Loucy (cell line): Measurements from ENCODE around the gene GRWD1.

Experiments used
- H2AFZ ChIP-seq: fragments of 200-600 bp; sonication (generic); 2 replicates; pipeline ENCODE4 v1.6.0; 2016; ENCODE audit warnings: antibody characterized with exemption, mild to moderate bottlenecking, low read length, moderate library complexity
- H3F3A ChIP-seq: fragments of 200-600 bp; 2 replicates; pipeline ENCODE4 v1.6.0; 2016; ENCODE audit warnings: antibody characterized with exemption, low read depth, mild to moderate bottlenecking
- H3K27me3 ChIP-seq: fragments of 200-600 bp; sonication (generic); 2 replicates; pipeline ENCODE4 v1.6.1; 2014; ENCODE audit warnings: low read length, mild to moderate bottlenecking; ENCODE audit not compliant: insufficient read depth, poor library complexity, severe bottlenecking
- H3K36me3 ChIP-seq: fragments of 200-600 bp; sonication (generic); 2 replicates; pipeline ENCODE4 v1.6.1; 2016; ENCODE audit warnings: low read length; ENCODE audit not compliant: insufficient read depth
- H3K4me1 ChIP-seq: fragments of 200-600 bp; sonication (generic); 2 replicates; pipeline ENCODE4 v1.5.1; 2014; ENCODE audit warnings: low read length, mild to moderate bottlenecking; ENCODE audit not compliant: insufficient read depth, poor library complexity, severe bottlenecking
- H3K4me2 ChIP-seq: fragments of 200-600 bp; sonication (generic); 2 replicates; pipeline ENCODE4 v1.6.0; 2014; ENCODE audit warnings: antibody characterized with exemption, low read length, low read depth, mild to moderate bottlenecking; ENCODE audit not compliant: poor library complexity, severe bottlenecking
- H3K4me3 ChIP-seq: fragments of 200-600 bp; sonication (generic); 2 replicates; pipeline ENCODE4 v1.5.1; 2014; ENCODE audit warnings: low read length, mild to moderate bottlenecking, mixed read lengths; ENCODE audit not compliant: poor library complexity, severe bottlenecking
- H3K79me2 ChIP-seq: fragments of 200-600 bp; sonication (generic); 2 replicates; pipeline ENCODE4 v1.6.1; 2014; ENCODE audit warnings: low read length; ENCODE audit not compliant: insufficient read depth
- H3K9ac ChIP-seq: fragments of 200-600 bp; sonication (generic); 2 replicates; pipeline ENCODE4 v1.6.0; 2014; ENCODE audit warnings: mild to moderate bottlenecking, low read depth, low read length, moderate library complexity; ENCODE audit not compliant: poor library complexity, severe bottlenecking
- H3K9me2 ChIP-seq: fragments of 200-600 bp; sonication (generic); replicated peaks from 2 replicates; pipeline ENCODE4 v1.6.1; 2016; ENCODE audit warnings: low read depth, low read length, mixed read lengths
- H3K9me3 ChIP-seq: fragments of 200-600 bp; sonication (generic); 2 replicates; pipeline ENCODE4 v1.6.1; 2014; ENCODE audit warnings: mild to moderate bottlenecking, antibody characterized with exemption, low read length, low read depth; ENCODE audit not compliant: insufficient read depth
- H4K20me1 ChIP-seq: fragments of 200-600 bp; sonication (generic); 2 replicates; pipeline ENCODE4 v1.6.0; 2014; ENCODE audit warnings: antibody characterized with exemption, low read length, mild to moderate bottlenecking; ENCODE audit not compliant: insufficient read depth, poor library complexity, severe bottlenecking
- CTCF ChIP-seq: fragments of 200-600 bp; sonication (generic); conservative IDR thresholded peaks from 2 replicates; pipeline ENCODE4 v1.5.1; 2014; ENCODE audit warnings: mild to moderate bottlenecking, antibody characterized with exemption, low read length
- EZH2phosphoT487 ChIP-seq: fragments of 200-600 bp; IDR thresholded peaks from 2 replicates; pipeline ENCODE4 v1.6.1; 2018; ENCODE audit warnings: antibody characterized with exemption, mild to moderate bottlenecking, moderate library complexity, borderline replicate concordance

The GRWD1 gene

DNA sequence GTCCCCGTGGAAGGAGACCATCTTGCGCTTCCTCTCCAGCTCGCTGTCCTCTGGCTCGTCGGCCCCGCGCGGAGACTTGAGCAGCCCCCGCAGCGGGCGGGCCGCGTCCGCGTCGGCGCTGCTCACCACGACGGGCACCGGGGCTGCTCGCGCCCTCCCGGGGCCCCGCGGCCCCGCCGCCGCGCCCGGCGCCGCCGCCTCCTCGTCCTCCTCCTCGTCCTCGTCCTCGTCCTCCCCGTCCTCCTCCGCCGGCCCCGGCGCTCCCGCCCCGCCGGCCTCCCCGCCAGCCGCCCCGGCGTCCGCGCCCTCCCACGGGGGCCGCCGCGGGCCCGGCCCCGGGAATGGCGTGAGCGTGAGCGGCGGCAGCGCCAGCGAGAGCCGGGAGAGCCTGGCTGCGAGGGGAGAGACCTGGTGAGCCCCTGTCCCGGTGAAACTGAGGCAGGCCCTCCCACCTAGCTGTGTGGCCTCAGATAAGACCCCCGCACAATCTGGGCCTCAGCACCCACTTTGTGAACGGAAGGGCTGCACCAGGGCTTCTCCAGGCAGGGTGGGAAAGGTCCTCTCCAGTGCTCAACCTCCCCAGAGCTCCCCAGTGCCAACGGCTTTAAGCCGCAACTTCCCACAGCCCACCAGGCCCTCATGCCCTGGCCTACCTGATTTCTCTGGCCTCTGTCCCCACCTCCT lies 48.1 kb downstream of the GRWD1 start:
- Histone ChIP-seq H2AFZ (no peak overlapping the region), H3K36me3 (no peaks in the 10 kb centered on the region), H3K4me3 (no peak overlapping the region), H3K9me2 (no peaks in the 10 kb centered on the region), H3K4me1 (peaks cover 18% of the 10 kb centered on the region), H3K27me3 (no peaks in the 10 kb centered on the region), H3F3A (no peaks in the 10 kb centered on the region), H3K4me2 (no peak overlapping the region), H4K20me1 (no peaks in the 10 kb centered on the region), H3K9ac (no peak overlapping the region), H3K9me3 (no peaks in the 10 kb centered on the region), H3K79me2 (no peaks in the 10 kb centered on the region)
- TF ChIP-seq CTCF = no peak
- TF ChIP-seq EZH2phosphoT487 = no peak

- Histone ChIP-seq H3K36me3 (no peaks in the 10 kb centered on the region), H3F3A (no peaks in the 10 kb centered on the region), H3K4me3 (peak overlapping the region; percentile 6), H3K9me3 (no peaks in the 10 kb centered on the region), H3K79me2 (no peaks in the 10 kb centered on the region), H3K4me1 (peaks cover 18% of the 10 kb centered on the region), H4K20me1 (no peaks in the 10 kb centered on the region), H3K9me2 (no peaks in the 10 kb centered on the region), H3K9ac (peak overlapping the region; percentile 50), H3K4me2 (peak overlapping the region; percentile 51), H2AFZ (peak overlapping the region; percentile 21; the same call in 1 of the 2 replicates), H3K27me3 (no peaks in the 10 kb centered on the region)
- TF ChIP-seq EZH2phosphoT487 = no peak
- TF ChIP-seq CTCF = no peak
Measured at GRCh38 chr19:48495396-48495795, 49.6 kb downstream of the GRWD1 start.

- no peak overlapping the region for H3K4me3 ChIP-seq
Measured at GRCh38 chr19:48496959-48497727, 51.4 kb downstream of the GRWD1 start.

More at GRCh38 chr19:48496959-48497727, 51.4 kb downstream of the GRWD1 start:
- no peaks in the 10 kb centered on the region for H4K20me1 ChIP-seq
- TF ChIP-seq CTCF (no peak), EZH2phosphoT487 (no peak)
- H3K27me3 ChIP-seq = no peaks in the 10 kb centered on the region
- no peak overlapping the region for H2AFZ ChIP-seq
- no peaks in the 10 kb centered on the region for H3K36me3 ChIP-seq
- no peaks in the 10 kb centered on the region for H3K9me3 ChIP-seq
- H3K79me2 ChIP-seq = no peaks in the 10 kb centered on the region
- H3K9me2 ChIP-seq = no peaks in the 10 kb centered on the region
- H3K4me1 ChIP-seq = peaks cover 18% of the 10 kb centered on the region
- H3K4me2 ChIP-seq = no peak overlapping the region
- H3K9ac ChIP-seq = no peak overlapping the region
- no peaks in the 10 kb centered on the region for H3F3A ChIP-seq
